Midbrain (tissue), 1 donor: ENCODE data around the gene KRI1.

Experiments used
- DNase-seq: peaks from one replicate; lab custom pipeline; 2025; lab: John Stamatoyannopoulos, UW

Gene KRI1

DNA sequence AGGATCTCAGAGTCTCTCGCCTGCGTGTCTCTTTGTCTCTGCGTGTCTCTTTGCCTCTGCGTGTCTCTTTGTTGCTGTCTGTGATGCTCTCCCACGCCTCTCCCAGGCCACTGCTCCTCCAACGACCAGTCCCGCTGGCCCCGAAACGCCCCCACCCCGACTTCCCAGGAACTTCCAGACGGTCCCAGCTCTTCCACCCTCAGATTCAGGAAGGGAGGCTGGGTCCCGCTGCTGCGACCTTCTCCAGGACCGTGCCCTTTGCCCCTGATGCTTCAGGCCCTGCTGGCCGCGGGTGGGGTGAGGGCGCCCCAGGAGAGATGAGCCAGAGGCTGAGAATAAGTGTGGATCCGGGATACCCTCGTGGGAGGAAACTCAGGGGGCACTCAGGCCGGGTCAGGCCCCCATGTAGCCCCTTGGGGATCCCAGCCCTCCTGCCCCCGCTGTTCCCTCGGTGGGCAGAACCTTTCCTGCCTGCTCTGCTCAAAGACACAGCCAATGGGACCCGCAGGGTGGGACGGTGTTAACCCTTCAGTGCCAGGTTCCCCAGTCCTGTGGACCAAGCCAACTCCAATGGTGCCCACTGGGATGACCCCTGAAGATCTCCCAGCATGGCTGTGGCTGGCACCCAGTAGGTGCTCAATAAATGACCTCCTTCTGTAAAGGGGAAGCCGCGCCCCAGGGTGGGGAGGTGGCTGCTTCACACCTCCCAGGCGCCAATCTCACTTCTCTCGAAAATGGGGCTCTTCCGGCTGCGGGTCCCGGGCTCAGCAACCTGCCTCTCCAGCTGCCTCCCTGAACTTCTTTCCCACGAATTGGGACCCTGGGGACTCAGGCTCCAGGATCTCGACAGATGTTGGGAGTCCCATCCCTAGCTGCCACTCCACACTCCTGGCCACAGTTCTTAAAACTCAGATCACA, 47.1 kb downstream of the KRI1 start:
- DNase-seq, result peak; percentile 64

GRCh38 chr19:10517760-10518443, 47.9 kb downstream of the KRI1 start:
- DNase-seq, result peak; percentile 62

GRCh38 chr19:10517361-10517759, 48.5 kb downstream of the KRI1 start, which contains the start of gene S1PR5:
Gene S1PR5 (minus strand): TSS chr19:10517447. CDS start chr19:10515011, 2,436 bp downstream.
- peak; percentile 87 for DNase-seq

GRCh38 chr19:10516671-10517286, 49.0 kb downstream of the KRI1 start:
- peak; percentile 32 for DNase-seq

- DNase-seq, result no peak
These were observed 49.8 kb downstream of the KRI1 start for GRCh38 chr19:10516064-10516385.

DNA sequence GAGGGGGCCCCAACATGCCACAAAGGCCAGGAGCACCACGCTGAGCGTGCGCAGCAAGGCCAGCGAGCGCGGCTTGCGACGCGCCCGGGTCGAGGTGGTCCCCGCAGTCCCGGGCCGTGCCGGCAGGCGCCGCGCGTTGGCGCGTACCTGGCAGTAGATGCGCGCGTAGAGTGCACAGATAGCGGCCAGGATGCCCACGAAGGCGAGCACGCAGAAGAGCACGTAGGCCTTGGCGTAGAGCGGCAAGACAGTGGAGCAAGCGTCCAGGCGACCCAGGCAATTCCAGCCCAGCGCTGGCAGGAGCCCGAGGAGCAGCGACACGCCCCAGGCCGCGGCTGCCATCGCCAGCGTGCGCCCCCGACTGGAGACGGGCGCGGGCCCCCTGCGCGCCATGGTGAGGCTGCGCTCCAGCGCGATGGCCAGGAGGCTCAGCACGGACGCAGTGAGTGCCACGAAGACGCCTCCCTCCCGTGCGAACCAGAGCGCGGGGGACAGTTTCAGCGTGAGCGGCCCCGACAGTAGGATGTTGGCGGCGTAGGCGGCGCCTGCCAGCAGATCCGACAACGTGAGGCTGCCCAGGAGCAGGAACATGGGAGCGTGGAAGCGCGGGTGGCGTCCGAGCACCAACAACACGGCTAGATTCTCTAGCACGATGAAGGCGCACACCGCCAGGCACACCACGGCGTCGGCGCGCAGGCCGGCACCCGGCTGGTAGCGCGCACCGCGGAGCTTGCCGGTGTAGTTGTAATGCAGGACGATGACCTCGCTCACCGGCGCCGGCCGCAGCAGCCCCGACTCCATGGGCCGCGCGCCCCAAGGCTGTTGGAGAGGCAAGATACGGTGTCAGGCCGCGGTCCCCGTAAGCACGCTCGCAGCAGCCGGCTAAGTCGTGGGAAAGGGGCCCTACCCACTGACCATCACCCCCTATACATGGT, 51.3 kb downstream of the KRI1 start:
- DNase-seq, result no peak

DNA sequence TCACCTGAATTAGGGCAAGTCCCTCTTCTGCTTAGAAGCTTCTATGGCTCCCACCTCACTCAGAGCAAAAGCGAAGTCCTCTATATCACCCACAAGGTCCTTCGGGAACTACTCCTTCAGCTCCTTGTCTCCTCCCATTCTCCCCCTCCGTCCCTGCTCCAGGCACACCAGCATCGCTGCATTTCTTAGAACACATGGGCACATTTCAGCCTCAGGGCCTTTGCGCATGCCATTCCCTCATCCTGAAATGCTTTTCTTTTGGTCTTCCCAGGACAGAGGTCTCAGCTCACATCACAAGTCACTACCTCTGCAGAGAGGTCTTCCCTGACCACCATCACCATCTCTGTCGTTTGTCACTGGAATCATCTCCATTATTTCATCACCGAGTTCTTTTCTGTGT, 52.6 kb downstream of the KRI1 start:
- no peak for DNase-seq

GRCh38 chr19:10510301-10510802, 55.5 kb downstream of the KRI1 start:
- DNase-seq, result no peak

- no peak for DNase-seq
These were observed 57.1 kb downstream of the KRI1 start for GRCh38 chr19:10508707-10509106.

GRCh38 chr19:10508036-10508435, 57.8 kb downstream of the KRI1 start:
- no peak for DNase-seq

DNA sequence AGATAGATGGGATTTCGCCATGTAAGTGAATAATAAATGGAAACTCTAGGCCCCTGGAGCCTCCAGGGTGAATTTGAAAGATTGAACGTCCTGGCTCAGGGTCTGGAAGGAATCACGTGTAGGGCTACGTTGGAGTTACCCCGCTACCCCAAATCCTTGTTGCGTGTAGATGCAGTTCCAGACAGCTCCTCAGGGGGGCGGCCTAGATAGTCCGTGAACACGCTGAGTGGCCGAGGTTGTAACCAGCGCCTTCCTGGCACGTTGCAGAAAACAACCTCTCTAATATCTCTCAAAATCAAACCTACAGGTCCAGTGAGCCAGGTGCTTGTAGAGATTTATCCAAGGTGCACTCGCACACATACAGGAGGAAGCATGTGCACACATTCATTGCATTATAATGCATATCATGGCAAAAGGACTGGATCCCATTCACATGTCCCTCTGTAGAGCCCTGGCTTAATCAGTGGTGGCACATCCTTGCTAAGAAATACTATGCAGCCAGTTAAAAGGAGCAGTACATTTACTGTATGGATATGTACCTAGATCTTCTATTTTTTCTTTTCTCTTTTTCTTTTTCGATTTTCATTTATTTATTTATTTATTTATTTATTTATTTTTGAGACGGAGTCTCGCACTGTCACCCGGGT, 60.1 kb downstream of the KRI1 start:
- peak; percentile 68 for DNase-seq
